ENCODE measurements around the gene CDHR2.

DNA sequence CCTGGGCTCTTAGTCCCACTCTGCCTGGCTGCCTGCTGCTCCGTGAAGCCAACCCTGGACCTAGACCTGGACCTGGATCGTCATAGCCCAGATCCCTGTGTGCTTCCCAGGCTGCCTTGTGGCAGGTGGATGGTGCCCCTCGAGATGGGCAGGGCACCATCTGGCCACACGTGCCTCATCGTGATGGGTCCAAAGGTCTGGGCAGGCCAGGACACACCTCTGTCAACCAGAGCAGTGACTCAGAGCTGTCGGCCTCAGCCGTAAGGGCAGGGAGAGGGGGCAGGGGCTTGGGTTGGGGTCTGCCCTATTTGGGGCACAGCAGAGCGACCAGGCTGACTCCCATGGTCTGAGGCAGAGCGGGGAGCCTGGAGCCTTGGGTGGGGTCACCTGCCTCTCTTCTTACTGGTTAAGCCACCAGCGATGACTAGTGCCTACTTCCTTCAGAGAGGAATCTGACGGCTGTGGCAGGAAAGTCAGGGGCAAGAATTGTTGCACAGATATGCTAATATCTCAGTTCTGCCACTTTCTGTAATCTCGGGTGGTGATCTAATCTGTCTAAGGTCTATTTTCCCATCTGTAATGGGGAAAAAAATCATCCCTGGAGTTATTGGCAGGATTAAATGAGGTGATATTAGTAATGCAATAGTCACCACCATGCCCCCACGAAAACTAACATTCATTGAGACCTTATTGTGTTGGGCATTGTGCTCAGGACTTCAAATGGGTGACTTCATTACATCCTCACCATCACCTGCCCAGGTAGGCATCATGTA, 3.2 kb upstream of the CDHR2 start:
- TF ChIP-seq, protein P1, sequence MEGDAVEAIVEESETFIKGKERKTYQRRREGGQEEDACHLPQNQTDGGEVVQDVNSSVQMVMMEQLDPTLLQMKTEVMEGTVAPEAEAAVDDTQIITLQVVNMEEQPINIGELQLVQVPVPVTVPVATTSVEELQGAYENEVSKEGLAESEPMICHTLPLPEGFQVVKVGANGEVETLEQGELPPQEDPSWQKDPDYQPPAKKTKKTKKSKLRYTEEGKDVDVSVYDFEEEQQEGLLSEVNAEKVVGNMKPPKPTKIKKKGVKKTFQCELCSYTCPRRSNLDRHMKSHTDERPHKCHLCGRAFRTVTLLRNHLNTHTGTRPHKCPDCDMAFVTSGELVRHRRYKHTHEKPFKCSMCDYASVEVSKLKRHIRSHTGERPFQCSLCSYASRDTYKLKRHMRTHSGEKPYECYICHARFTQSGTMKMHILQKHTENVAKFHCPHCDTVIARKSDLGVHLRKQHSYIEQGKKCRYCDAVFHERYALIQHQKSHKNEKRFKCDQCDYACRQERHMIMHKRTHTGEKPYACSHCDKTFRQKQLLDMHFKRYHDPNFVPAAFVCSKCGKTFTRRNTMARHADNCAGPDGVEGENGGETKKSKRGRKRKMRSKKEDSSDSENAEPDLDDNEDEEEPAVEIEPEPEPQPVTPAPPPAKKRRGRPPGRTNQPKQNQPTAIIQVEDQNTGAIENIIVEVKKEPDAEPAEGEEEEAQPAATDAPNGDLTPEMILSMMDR (IDR thresholded peaks at IDR 0.05) = no peak
- no peak for TF ChIP-seq POLR2A (IDR thresholded peaks at IDR 0.05)

Measured in testis (tissue), 2 donors.